Breast epithelium (tissue), 3 donors: ENCODE results near the gene BEND3.

Experiments
- POLR2A ChIP-seq: fragments of 450-650 bp; IDR thresholded peaks from one replicate; pipeline ENCODE4 v1.6.1; 2016; ENCODE audit warnings: antibody characterized with exemption, mild to moderate bottlenecking, moderate library complexity
- TF ChIP-seq, protein P1 (sequence below), 3 donors: fragments of 450-650 bp; IDR thresholded peaks; one replicate each; pipeline ENCODE4 v1.5.1; 2016 to 2017; ENCODE audit warnings: antibody characterized with exemption in 3 of 3, mild to moderate bottlenecking in 3 of 3, moderate library complexity in 3 of 3

DNA sequence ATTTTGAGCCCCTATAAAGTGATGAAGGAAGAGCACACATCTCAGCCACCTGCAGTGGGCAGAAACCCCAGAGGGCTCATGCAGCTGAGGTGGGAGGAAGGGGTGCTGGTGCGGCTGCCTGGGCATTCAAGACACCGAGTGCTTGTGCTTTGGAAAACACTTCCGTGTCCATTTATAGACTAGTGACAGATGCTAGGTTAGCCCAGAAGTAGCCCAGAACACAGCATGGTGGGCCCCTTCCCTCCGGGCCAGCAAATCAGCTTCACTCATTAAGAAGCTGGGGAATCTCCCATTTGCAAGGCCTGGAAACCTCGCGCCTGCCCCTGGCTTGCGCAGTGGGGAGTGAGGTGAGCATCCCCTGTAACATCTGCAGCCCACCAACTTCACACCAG lies 12.9 kb downstream of the BEND3 start:
- TF ChIP-seq, protein P1, sequence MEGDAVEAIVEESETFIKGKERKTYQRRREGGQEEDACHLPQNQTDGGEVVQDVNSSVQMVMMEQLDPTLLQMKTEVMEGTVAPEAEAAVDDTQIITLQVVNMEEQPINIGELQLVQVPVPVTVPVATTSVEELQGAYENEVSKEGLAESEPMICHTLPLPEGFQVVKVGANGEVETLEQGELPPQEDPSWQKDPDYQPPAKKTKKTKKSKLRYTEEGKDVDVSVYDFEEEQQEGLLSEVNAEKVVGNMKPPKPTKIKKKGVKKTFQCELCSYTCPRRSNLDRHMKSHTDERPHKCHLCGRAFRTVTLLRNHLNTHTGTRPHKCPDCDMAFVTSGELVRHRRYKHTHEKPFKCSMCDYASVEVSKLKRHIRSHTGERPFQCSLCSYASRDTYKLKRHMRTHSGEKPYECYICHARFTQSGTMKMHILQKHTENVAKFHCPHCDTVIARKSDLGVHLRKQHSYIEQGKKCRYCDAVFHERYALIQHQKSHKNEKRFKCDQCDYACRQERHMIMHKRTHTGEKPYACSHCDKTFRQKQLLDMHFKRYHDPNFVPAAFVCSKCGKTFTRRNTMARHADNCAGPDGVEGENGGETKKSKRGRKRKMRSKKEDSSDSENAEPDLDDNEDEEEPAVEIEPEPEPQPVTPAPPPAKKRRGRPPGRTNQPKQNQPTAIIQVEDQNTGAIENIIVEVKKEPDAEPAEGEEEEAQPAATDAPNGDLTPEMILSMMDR (IDR thresholded peaks at IDR 0.05): no peak
- no peak for TF ChIP-seq POLR2A
